Activated CD8-positive, alpha-beta memory T cell treated with anti-CD3 and anti-CD28 coated beads, Interleukin-2, amount 10 ng/mL, durations not matched to agents 7 days and 5 days (primary cell): ENCODE measurements around the gene KRTAP5-9. TPM values are rescaled to one million over a fixed set of nuclear protein-coding genes. Genes with fewer than 3 reads are reported as not detected.

Source experiments
- ATAC-seq: fragments of 150-1000 bp; cut with Tn5 transposase; one replicate; pipeline ENCODE4 v1.10.0; 2021; ENCODE audit warnings: moderate library complexity
- CTCF ChIA-PET: fragments of 350-600 bp; sonication (Branson Sonifier 250); formaldehyde crosslinking; loops from one replicate; lab custom pipeline; 2021; ENCODE audit warnings: antibody characterized with exemption; lab: Charles Lee
- DNase-seq: peaks from one replicate; pipeline ENCODE4 v3.0.0-alpha.2; 2020
- H3K27ac Mint-ChIP-seq: one replicate; pipeline ENCODE4 v1.8.0; 2021; ENCODE audit warnings: mild to moderate bottlenecking, mixed read lengths
- H3K27me3 Mint-ChIP-seq: one replicate; pipeline ENCODE4 v1.8.0; 2021; ENCODE audit warnings: mixed read lengths
- H3K36me3 Mint-ChIP-seq: one replicate; pipeline ENCODE4 v1.8.0; 2021; ENCODE audit warnings: mild to moderate bottlenecking, mixed read lengths
- H3K4me1 Mint-ChIP-seq: one replicate; pipeline ENCODE4 v1.8.0; 2021; ENCODE audit warnings: mixed read lengths
- H3K4me3 Mint-ChIP-seq: one replicate; pipeline ENCODE4 v1.8.0; 2021; ENCODE audit warnings: mild to moderate bottlenecking, moderate library complexity, mixed read lengths
- H3K9me3 Mint-ChIP-seq: one replicate; pipeline ENCODE4 v1.8.0; 2022; ENCODE audit warnings: low read depth, mixed read lengths
- total RNA-seq, 2 experiments: library from RNA; stranded (reverse); gene quantifications; one replicate each; pipeline ENCODE4 v1.2.3, GENCODE V29; 2021

The KRTAP5-9 gene, protein sequence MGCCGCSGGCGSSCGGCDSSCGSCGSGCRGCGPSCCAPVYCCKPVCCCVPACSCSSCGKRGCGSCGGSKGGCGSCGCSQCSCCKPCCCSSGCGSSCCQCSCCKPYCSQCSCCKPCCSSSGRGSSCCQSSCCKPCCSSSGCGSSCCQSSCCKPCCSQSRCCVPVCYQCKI
- total RNA-seq, result not detected

DNA sequence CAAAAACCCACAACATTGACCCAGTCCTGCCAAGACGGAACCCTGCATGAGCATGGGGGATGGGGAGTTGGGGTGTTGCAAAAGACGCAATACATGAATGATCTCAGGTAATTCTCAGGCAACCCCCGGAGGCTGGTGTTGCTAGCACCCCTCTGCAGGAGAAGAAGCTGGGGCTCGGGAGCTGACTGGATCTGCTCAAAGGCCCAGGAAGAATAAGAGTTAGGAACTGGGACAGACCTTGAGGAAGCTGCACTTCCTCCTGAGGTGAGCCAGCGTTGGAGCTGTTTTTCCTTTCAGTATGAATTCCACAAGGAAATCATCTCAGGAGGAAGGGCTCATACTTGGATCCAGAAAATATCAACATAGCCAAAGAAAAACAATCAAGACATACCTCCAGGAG lies at the start of gene KRTAP5-9:
Gene KRTAP5-9, plus strand, starts transcription at position 301 of the 400 bp plus-strand sequence. CDS start 238 bp downstream, outside the sequence.
- no peak within 1 kb of the TSS for H3K27ac Mint-ChIP-seq
- peaks cover 20% of the 10 kb centered on the region for H3K27me3 Mint-ChIP-seq
- CTCF ChIA-PET, result no interaction called here
- ATAC-seq (no peak), DNase-seq (no peak)
- peaks cover 7% of the 10 kb centered on the region for H3K4me1 Mint-ChIP-seq
- H3K4me3 Mint-ChIP-seq, result no peak within 1 kb of the TSS
- H3K9me3 Mint-ChIP-seq, result no peaks in the 10 kb centered on the region
- H3K36me3 Mint-ChIP-seq, result no peaks in the 10 kb centered on the region

DNA sequence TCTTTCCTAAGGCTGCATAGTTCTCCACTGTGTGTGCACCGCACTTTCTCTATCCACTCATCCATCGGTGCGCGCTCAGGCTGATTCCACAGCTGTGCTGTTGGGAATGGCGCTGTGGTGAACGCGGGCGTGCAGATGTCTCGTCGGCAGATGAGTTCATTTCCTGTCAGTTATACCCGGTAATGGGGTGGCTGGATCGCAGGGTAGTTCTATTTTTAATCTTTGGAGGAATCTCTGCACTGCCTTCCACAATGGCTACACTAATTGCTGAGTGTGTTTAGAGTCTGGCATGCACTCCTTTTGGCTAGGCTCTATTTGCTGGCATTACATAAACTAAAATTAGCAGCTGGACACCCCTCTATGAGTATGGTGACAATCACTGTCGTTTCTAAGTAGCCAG lies 49.1 kb upstream of the KRTAP5-9 start:
- H3K4me1 Mint-ChIP-seq, result no peaks in the 10 kb centered on the region
- peaks cover 50% of the 10 kb centered on the region for H3K36me3 Mint-ChIP-seq
- no peak for ATAC-seq
- H3K4me3 Mint-ChIP-seq, result no peak overlapping the region
- DNase-seq, result peak; percentile 18
- CTCF ChIA-PET, result no interaction called here
- no peaks in the 10 kb centered on the region for H3K27me3 Mint-ChIP-seq
- H3K9me3 Mint-ChIP-seq, result no peaks in the 10 kb centered on the region
- H3K27ac Mint-ChIP-seq, result no peak overlapping the region

DNA sequence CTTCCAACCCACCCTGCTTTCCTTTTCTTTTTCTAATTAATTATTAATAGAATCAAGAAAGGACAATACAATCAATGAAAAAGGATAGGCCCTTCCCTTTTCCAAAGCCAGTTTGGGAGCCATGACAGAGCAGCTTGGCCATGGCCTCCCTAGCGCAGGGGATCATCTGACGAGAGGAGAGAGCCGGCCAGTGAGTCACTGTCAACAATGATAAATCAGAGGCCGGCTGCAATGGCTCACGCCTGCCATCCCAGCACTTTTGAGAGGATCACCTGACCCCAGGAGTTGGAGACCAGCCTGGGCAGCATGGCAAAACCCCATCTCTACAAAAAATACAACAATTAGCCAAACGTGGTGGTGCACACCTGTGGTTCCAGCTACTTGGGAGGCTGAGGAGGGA lies 48.7 kb upstream of the KRTAP5-9 start:
- no peak overlapping the region for H3K4me3 Mint-ChIP-seq
- CTCF ChIA-PET, result no interaction called here
- H3K36me3 Mint-ChIP-seq, result peaks cover 51% of the 10 kb centered on the region
- no peak for ATAC-seq
- H3K9me3 Mint-ChIP-seq, result no peaks in the 10 kb centered on the region
- DNase-seq, result peak; percentile 15
- no peaks in the 10 kb centered on the region for H3K27me3 Mint-ChIP-seq
- no peak overlapping the region for H3K27ac Mint-ChIP-seq
- no peaks in the 10 kb centered on the region for H3K4me1 Mint-ChIP-seq

DNA sequence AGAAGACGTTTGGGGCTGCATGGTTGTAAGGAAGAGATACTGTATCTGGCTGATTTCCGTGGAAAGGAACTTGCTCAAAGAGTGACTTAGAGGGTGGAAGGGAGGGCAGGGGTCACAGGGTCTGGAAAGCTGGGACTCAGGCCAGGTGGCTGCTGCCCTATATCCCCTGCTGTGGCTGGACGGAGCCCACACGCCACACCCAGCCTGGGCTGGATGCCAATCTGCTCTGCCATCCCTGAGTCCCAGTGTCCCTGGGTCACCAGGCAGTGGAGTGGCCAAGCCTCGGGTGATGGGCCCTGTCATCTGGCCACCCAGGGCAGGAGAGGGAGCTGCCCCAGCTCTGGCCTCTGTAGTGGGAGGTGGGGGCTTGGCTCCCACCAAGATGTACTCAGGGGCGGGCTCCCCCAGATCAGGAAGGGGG lies 47.6 kb upstream of the KRTAP5-9 start:
- Mint-ChIP-seq H3K9me3 (no peaks in the 10 kb centered on the region), H3K4me3 (no peak overlapping the region), H3K27ac (no peak overlapping the region), H3K36me3 (peaks cover 48% of the 10 kb centered on the region), H3K27me3 (no peaks in the 10 kb centered on the region), H3K4me1 (no peaks in the 10 kb centered on the region)
- CTCF ChIA-PET, result no interaction called here
- ATAC-seq (no peak), DNase-seq (peak; percentile 19)

DNA sequence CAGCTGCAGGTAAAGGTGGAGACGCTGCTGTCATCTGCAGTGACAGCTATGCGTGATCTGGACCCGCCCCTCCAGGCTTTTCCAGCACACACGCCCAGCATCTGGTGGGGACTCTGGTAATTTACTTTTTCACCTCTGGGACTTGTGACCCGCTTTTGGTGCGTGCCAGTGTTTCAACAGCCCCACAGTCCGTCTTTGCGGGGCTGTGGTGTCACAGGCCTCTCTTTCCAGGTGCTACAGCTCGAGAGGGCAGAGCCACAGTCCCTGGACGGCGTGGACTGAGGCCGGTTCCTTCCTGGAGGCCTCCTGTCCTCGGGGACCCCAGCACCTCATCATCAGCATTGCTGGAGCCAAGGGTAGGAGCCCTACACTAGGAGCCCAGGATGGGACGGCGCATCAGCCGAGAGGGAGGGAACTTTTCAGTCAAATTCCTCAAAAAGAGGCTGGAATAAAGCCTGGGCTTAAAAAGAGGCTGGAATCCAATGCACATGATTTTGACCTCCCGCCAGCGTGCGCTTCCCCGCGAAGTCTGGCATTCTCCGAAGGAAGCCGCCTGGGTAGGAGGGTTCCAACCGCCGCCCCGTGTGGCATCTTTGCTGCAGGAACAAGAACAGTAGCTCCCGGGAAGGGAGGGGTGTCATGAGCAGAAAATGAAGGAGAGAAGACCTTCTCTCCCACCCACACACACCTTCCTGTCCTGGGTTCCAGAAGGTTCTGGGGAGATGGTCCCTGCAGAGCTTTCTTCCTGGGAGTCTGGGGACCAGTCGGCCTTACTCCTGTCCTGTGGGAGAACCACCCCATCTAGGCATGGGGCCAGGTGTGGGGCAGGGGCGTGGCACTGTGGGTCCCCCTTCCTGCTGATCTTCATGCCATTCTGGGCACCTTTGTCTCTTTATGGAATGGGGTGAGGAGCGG lies 46.9 kb upstream of the KRTAP5-9 start:
- peaks cover 54% of the 10 kb centered on the region for H3K36me3 Mint-ChIP-seq
- H3K4me3 Mint-ChIP-seq, result no peak overlapping the region
- CTCF ChIA-PET, result no interaction called here
- no peaks in the 10 kb centered on the region for H3K27me3 Mint-ChIP-seq
- H3K27ac Mint-ChIP-seq, result no peak overlapping the region
- H3K4me1 Mint-ChIP-seq, result no peaks in the 10 kb centered on the region
- DNase-seq (peak; percentile 16), ATAC-seq (no peak)
- no peaks in the 10 kb centered on the region for H3K9me3 Mint-ChIP-seq

DNA sequence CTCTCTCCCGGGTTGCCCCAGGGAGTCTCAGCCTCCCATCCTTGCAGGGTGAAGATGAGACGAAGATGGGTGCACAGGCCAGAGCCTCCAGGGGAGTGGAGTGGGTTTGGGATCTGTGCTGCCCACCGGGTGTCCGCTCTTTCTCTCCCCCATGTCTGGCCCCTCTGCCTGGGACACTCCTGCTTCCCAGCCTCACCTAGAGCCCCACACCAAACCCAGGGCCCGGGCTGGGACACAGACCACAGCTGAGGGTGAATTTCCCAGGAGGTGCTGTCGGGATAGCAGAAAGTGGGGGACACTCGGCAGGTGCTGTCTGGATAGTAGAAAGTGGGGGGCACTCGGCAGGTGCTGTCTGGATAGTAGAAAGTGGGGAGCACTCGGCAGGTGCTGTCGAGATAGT lies 46.2 kb upstream of the KRTAP5-9 start:
- peak; percentile 33 for DNase-seq
- no peaks in the 10 kb centered on the region for H3K4me1 Mint-ChIP-seq
- peaks cover 58% of the 10 kb centered on the region for H3K36me3 Mint-ChIP-seq
- no peaks in the 10 kb centered on the region for H3K9me3 Mint-ChIP-seq
- H3K27ac Mint-ChIP-seq, result no peak overlapping the region
- no peaks in the 10 kb centered on the region for H3K27me3 Mint-ChIP-seq
- CTCF ChIA-PET, result no interaction called here
- ATAC-seq, result no peak
- no peak overlapping the region for H3K4me3 Mint-ChIP-seq

DNA sequence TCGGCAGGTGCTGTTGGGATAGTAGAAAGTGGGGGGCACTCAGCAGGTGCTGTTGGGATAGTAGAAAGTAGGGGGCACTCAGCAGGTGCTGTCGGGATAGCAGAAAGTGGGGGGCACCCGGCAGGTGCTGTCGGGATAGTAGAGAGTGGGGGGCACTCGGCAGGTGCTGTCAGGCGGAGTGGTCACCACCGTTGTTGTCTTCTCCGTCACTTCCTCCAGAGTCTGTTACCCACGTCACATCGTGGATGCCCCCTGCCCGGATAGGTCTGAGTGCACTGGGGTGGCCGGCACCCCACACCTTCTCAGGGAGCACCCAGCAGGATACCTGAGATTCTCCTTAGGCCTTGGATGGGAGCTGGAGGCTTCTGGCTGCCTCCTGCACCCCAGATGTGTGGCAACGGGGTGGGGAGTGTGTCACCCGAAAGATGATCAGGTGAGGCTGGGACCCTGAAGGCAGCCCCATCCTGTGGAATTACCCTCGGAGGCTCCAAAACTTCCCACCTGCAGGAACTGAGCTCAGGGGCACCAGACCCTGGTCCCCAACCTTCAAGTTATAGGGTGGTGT lies 45.3 kb upstream of the KRTAP5-9 start:
- Mint-ChIP-seq H3K36me3 (peaks cover 53% of the 10 kb centered on the region), H3K4me1 (no peaks in the 10 kb centered on the region), H3K4me3 (no peak overlapping the region), H3K9me3 (no peaks in the 10 kb centered on the region), H3K27ac (no peak overlapping the region), H3K27me3 (no peaks in the 10 kb centered on the region)
- CTCF ChIA-PET, result no interaction called here
- ATAC-seq, result no peak
- DNase-seq, result peak; percentile 35

DNA sequence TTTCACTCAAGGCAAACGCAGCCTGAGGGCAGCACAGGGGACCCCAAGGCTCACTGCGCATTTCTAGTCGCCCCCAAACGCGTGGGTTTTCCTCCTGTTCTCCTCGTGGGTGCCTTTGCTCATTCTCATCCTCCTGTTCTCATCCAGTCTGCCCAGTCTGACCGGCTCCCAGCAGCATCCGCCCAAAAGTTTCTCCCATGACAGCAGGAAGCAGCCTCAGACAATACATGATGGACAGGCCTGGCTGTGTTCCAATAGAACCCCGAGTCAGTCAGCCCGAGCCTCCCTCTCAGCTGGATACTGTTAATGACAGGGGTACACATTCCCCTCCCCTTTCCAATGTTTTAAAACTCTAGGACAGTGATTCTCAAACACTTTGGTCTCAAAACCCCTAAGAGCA lies 43.7 kb upstream of the KRTAP5-9 start:
- Mint-ChIP-seq H3K27me3 (no peaks in the 10 kb centered on the region), H3K9me3 (peaks cover 1% of the 10 kb centered on the region), H3K4me3 (no peak overlapping the region), H3K4me1 (no peaks in the 10 kb centered on the region), H3K36me3 (peaks cover 41% of the 10 kb centered on the region), H3K27ac (no peak overlapping the region)
- DNase-seq, result no peak
- no peak for ATAC-seq
- CTCF ChIA-PET, result no interaction called here

DNA sequence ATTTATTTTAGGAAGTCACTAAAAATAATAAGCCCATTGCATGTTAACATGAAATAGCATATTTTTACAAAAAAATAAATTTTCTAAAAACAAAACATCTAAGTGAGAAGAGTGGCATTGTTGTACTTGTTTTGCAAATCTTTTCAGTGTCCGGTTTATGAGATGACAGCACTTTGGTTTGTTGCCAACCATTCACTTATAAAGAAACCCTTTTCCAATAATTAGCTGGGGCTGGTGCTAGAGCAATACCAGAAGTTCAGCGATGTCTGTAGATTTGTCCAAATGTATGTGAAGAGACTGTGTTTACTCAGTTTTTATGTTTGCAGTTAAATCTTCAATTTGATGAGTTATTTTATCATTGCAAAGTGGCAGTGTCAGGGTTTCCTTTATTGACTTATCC lies 43.2 kb upstream of the KRTAP5-9 start:
- peaks cover 2% of the 10 kb centered on the region for H3K9me3 Mint-ChIP-seq
- no peak for DNase-seq
- no peak for ATAC-seq
- no peaks in the 10 kb centered on the region for H3K27me3 Mint-ChIP-seq
- H3K4me3 Mint-ChIP-seq, result no peak overlapping the region
- peaks cover 38% of the 10 kb centered on the region for H3K36me3 Mint-ChIP-seq
- no peaks in the 10 kb centered on the region for H3K4me1 Mint-ChIP-seq
- CTCF ChIA-PET, result no interaction called here
- H3K27ac Mint-ChIP-seq, result no peak overlapping the region

DNA sequence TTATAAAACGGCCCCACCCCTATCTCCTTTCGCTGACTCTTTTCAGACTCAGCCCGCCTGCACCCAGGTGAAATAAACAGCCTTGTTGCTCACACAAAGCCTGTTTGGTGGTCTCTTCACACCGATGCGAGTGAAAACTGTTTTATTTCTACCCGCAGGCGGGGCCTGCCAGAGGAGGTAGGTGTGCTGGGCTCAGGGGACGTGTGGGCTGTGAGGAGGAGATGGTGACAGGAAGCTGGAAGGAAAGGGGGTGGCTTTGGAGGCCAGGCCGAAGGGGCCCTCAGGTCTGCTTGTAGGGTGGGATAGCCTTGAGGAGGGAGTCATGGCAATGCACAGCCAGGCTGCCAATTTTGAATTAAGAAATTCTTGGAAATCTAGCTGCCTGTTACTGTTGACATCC lies 42.4 kb upstream of the KRTAP5-9 start:
- Mint-ChIP-seq H3K9me3 (peaks cover 2% of the 10 kb centered on the region), H3K4me1 (no peaks in the 10 kb centered on the region), H3K27me3 (no peaks in the 10 kb centered on the region), H3K36me3 (peaks cover 30% of the 10 kb centered on the region), H3K27ac (no peak overlapping the region), H3K4me3 (no peak overlapping the region)
- DNase-seq (peak; percentile 7), ATAC-seq (no peak)
- CTCF ChIA-PET, result no interaction called here

DNA sequence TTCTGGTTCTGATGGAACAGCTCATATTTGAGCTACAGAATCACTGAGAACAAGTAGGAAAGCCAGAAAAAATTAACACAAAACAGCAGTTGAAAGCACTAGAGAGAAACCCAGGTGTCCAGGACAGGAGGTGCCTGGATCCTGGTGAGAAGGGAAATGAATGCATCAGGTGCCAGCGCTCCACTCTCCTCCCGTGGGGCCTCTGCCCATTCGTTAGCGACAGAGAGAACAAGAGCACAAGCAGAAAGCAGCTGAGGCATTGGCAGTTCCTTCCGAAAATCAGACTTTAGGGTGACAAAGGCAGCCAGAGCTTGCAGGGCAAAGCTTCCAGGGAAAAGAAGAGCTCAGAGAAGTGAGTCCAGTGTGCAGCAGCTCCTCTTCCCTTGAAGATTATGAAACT lies 41.1 kb upstream of the KRTAP5-9 start:
- no peak overlapping the region for H3K4me3 Mint-ChIP-seq
- H3K36me3 Mint-ChIP-seq, result peaks cover 27% of the 10 kb centered on the region
- DNase-seq, result peak; percentile 14
- H3K27ac Mint-ChIP-seq, result no peak overlapping the region
- ATAC-seq, result no peak
- peaks cover 2% of the 10 kb centered on the region for H3K9me3 Mint-ChIP-seq
- H3K27me3 Mint-ChIP-seq, result no peaks in the 10 kb centered on the region
- no peaks in the 10 kb centered on the region for H3K4me1 Mint-ChIP-seq
- CTCF ChIA-PET, result no interaction called here

DNA sequence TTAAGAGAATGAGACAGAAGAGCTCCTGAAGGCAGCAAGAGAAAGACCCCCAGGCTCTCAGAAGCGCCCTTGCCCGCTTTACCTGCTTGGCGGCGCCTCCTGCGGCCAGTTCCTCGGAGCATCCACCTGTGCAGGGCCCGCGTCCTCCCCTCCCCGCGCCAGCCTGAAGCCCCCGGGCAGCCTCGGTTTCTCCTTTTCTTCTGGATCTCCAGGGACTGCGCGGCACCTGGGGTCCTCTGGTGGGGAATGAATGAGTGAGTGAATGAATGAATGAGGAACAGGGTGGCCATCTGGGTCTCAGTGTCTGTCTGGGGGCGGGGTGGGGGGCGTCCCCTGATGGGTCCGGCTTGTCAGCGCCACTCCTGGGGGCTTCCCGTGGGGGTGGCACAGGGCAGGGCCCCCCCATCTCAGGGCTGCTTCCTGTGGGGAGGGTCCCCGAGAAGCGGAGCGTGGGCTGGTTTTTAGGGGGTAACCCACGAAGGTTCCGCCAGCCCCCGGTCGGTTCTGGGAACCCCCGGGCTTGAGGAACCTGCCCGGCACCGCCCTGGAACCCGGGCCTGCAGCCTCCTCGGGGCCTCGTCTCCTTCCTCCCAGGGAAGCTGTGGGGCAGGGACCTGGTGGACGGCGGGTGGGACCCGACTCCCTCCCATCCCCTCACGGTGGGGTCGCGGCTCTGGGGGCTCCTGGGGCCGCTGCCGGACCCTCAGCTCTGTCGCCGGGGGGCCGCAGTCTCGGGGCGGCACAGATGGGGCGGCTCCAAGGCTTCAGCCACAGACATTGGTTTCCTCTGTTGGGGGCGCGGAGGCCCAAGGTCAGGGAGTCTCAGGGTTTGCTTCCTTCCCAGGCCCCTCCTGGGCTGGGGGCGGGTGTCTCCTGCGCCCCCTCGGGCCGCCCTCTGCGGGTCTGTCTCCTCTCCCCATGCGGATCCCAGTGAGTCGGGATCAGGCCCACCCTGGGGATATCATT lies 29.4 kb upstream of the KRTAP5-9 start:
- Mint-ChIP-seq H3K4me1 (no peaks in the 10 kb centered on the region), H3K27me3 (no peaks in the 10 kb centered on the region), H3K9me3 (no peaks in the 10 kb centered on the region), H3K27ac (no peak overlapping the region), H3K36me3 (no peaks in the 10 kb centered on the region), H3K4me3 (no peak overlapping the region)
- ATAC-seq (no peak), DNase-seq (no peak)
- CTCF ChIA-PET, result no interaction called here

DNA sequence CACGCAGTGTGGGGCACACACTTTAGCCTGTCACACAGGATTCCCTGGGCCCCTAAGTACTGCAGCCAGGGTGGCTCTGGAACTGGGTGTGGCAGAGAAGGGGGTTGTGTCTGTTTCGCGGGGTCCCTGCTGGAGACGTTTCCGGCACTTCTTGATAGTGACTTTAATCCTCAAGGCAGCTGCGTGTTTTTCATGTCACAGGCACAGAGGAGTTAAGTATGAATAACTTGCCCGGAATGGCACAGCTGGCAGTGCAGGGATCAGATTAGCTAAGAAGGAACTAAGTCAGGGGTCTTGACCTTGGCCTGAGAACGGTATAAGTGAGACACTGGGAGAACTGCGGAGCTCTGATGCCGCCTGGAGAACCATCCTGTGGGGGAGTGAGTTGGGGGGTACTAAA lies 28.7 kb upstream of the KRTAP5-9 start:
- CTCF ChIA-PET, result no interaction called here
- no peaks in the 10 kb centered on the region for H3K36me3 Mint-ChIP-seq
- H3K27ac Mint-ChIP-seq, result no peak overlapping the region
- DNase-seq (no peak), ATAC-seq (no peak)
- no peak overlapping the region for H3K4me3 Mint-ChIP-seq
- H3K9me3 Mint-ChIP-seq, result no peaks in the 10 kb centered on the region
- H3K27me3 Mint-ChIP-seq, result no peaks in the 10 kb centered on the region
- no peaks in the 10 kb centered on the region for H3K4me1 Mint-ChIP-seq
